ENCODE measurements around the gene RPTOR.
"Not testable (repeated sequence)": the region's sequence is repeated elsewhere in the genome, so short reads cannot be mapped to it uniquely, and the experiment has no call there.

The RPTOR gene

GRCh38 chr17:80814491-80814890, 269.9 kb downstream of the RPTOR start:
- DNase-seq (ENCODE audit: low read depth, low spot score), result no peak

GRCh38 chr17:80815151-80815681, 270.6 kb downstream of the RPTOR start:
- no peak for DNase-seq (ENCODE audit: low read depth, low spot score)

GRCh38 chr17:80815718-80816117, 271.1 kb downstream of the RPTOR start:
- DNase-seq (ENCODE audit: low read depth, low spot score), result not testable (repeated sequence)

- DNase-seq (ENCODE audit: low read depth, low spot score), result no peak
Observed at GRCh38 chr17:80816241-80817103, 271.8 kb downstream of the RPTOR start.

- no peak for DNase-seq (ENCODE audit: low read depth, low spot score)
Observed at GRCh38 chr17:80817321-80817845, 272.7 kb downstream of the RPTOR start.

- DNase-seq (ENCODE audit: low read depth, low spot score), result no peak
Observed at GRCh38 chr17:80817861-80818260, 273.2 kb downstream of the RPTOR start.

GRCh38 chr17:80818871-80819270, 274.2 kb downstream of the RPTOR start:
- no peak for DNase-seq (ENCODE audit: low read depth, low spot score)

- no peak for DNase-seq (ENCODE audit: low read depth, low spot score)
Observed at GRCh38 chr17:80819422-80820164, 275.0 kb downstream of the RPTOR start.

- DNase-seq (ENCODE audit: low read depth, low spot score), result no peak
Observed at GRCh38 chr17:80820331-80820730, 275.7 kb downstream of the RPTOR start.

GRCh38 chr17:80821546-80821945, 276.9 kb downstream of the RPTOR start:
- DNase-seq (ENCODE audit: low read depth, low spot score), result no peak

GRCh38 chr17:80822021-80822699, 277.5 kb downstream of the RPTOR start:
- no peak for DNase-seq (ENCODE audit: low read depth, low spot score)

GRCh38 chr17:80822700-80823410, 278.2 kb downstream of the RPTOR start:
- no peak for DNase-seq (ENCODE audit: low read depth, low spot score)

- no peak for DNase-seq (ENCODE audit: low read depth, low spot score)
Observed at GRCh38 chr17:80824549-80825470, 280.2 kb downstream of the RPTOR start.

GRCh38 chr17:80825471-80826345, 281.1 kb downstream of the RPTOR start:
- DNase-seq (ENCODE audit: low read depth, low spot score), result no peak

- DNase-seq (ENCODE audit: low read depth, low spot score), result no peak
Observed at GRCh38 chr17:80826346-80826954, 281.8 kb downstream of the RPTOR start.

GRCh38 chr17:80826955-80827645, 282.5 kb downstream of the RPTOR start:
- peak; percentile 88 for DNase-seq (ENCODE audit: low read depth, low spot score)

- DNase-seq (ENCODE audit: low read depth, low spot score), result no peak
Observed at GRCh38 chr17:80827646-80828643, 283.3 kb downstream of the RPTOR start.
